MCF 10A (cell line): ENCODE data around the gene LCP2. TPM values are rescaled to one million over a fixed set of nuclear protein-coding genes. Genes with fewer than 3 reads are reported as not detected.

Source experiments
- BruUV-seq: library from RNA; stranded (reverse); fragments of 400-500 nt; replicated peaks from 2 replicates; lab custom pipeline; 2021; lab: Mats Ljungman, UMichigan
- CTCF ChIA-PET: fragments of 300-600 bp; sonication (Branson Sonifier 250); formaldehyde crosslinking; extraction: SDS; loops from one replicate; lab custom pipeline; 2021; ENCODE audit warnings: antibody characterized with exemption, inconsistent platforms; lab: Yijun Ruan, JAX
- POLR2A ChIA-PET: fragments of 300-600, 350-650 bp; sonication (Branson Sonifier 250); formaldehyde crosslinking; extraction: SDS; loops from one replicate; lab custom pipeline; 2020; ENCODE audit warnings: antibody characterized with exemption, inconsistent platforms; lab: Yijun Ruan, JAX
- DNase-seq: peaks from one replicate; pipeline ENCODE4 v3.0.0-alpha.2; 2018; ENCODE audit not compliant: unreplicated experiment
- H3K27ac Mint-ChIP-seq: one replicate; pipeline ENCODE4 v1.8.0; 2022; ENCODE audit warnings: mild to moderate bottlenecking, low read depth, mixed read lengths; ENCODE audit not compliant: unreplicated experiment
- H3K27me3 Mint-ChIP-seq: one replicate; pipeline ENCODE4 v1.8.0; 2022; ENCODE audit warnings: mixed read lengths; ENCODE audit not compliant: insufficient read depth, unreplicated experiment
- H3K36me3 Mint-ChIP-seq: one replicate; pipeline ENCODE4 v1.8.0; 2022; ENCODE audit warnings: mild to moderate bottlenecking, moderate library complexity, mixed read lengths; ENCODE audit not compliant: insufficient read depth, unreplicated experiment
- H3K4me1 Mint-ChIP-seq: one replicate; pipeline ENCODE4 v1.8.0; 2022; ENCODE audit warnings: mixed read lengths; ENCODE audit not compliant: insufficient read depth, unreplicated experiment
- H3K4me3 Mint-ChIP-seq: one replicate; pipeline ENCODE4 v1.8.0; 2022; ENCODE audit warnings: mild to moderate bottlenecking, moderate library complexity, mixed read lengths; ENCODE audit not compliant: unreplicated experiment
- H3K9me3 Mint-ChIP-seq: one replicate; pipeline ENCODE4 v1.8.0; 2022; ENCODE audit warnings: mixed read lengths; ENCODE audit not compliant: unreplicated experiment
- CTCF ChIP-seq: fragments of 200-600 bp; IDR thresholded peaks from one replicate; pipeline ENCODE4 v1.8.0; 2022; ENCODE audit warnings: antibody characterized with exemption, mild to moderate bottlenecking; ENCODE audit not compliant: unreplicated experiment
- intact Hi-C: fragments of 100-400 bp; cut with micrococcal nuclease; formaldehyde crosslinking; loops from 2 replicates; pipeline ENCODE4 v1.14.1; 2022
- total RNA-seq: library from RNA; stranded (reverse); gene quantifications from 2 replicates; pipeline ENCODE4 v1.2.3, GENCODE V29; 2022

Gene LCP2
- total RNA-seq, 1 experiment from 2014 or later: not detected

- peaks cover 6% of the 10 kb centered on the region for H3K4me1 Mint-ChIP-seq
- no TSS peak for BruUV-seq
- no peaks in the 10 kb centered on the region for H3K36me3 Mint-ChIP-seq
- CTCF ChIA-PET: interaction anchor here (0.5 to 6.0 kb wide), 61 partner anchors 8 to 962 kb away, joined by 3 to 221 read pairs (median 5); partner anchors contain the start of gene LCP2
- no peak overlapping the region for H3K4me3 Mint-ChIP-seq
- no peak for TF ChIP-seq CTCF
- no peaks in the 10 kb centered on the region for H3K9me3 Mint-ChIP-seq
- intact Hi-C loops: no loop called here
- no peak overlapping the region for H3K27ac Mint-ChIP-seq
- peaks cover 51% of the 10 kb centered on the region for H3K27me3 Mint-ChIP-seq
- no peak for DNase-seq
- POLR2A ChIA-PET: interaction anchor here (0.6 to 1.9 kb wide), 2 partner anchors 16 to 143 kb away, joined by 5 to 7 read pairs; no protein-coding TSS in a partner anchor
Measured at GRCh38 chr5:170266570-170267381, 30.8 kb downstream of the LCP2 start.

- no peak for TF ChIP-seq CTCF
- intact Hi-C loops: no loop called here
- Mint-ChIP-seq H3K36me3 (peaks cover 6% of the 10 kb centered on the region), H3K9me3 (no peaks in the 10 kb centered on the region), H3K27me3 (peaks cover 51% of the 10 kb centered on the region), H3K4me3 (no peak overlapping the region), H3K27ac (no peak overlapping the region), H3K4me1 (peaks cover 6% of the 10 kb centered on the region)
- DNase-seq: no peak
- no TSS peak for BruUV-seq
- POLR2A ChIA-PET: interaction anchor here (0.7 to 1.9 kb wide), 2 partner anchors 14 to 162 kb away, joined by 3 to 7 read pairs; no protein-coding TSS in a partner anchor
- CTCF ChIA-PET: interaction anchor here (0.5 to 6.0 kb wide), 16 partner anchors 10 to 368 kb away, joined by 3 to 221 read pairs (median 12); no protein-coding TSS in a partner anchor
Measured at GRCh38 chr5:170265522-170265921, 32.1 kb downstream of the LCP2 start.

- no peaks in the 10 kb centered on the region for H3K9me3 Mint-ChIP-seq
- no peak overlapping the region for H3K27ac Mint-ChIP-seq
- H3K4me1 Mint-ChIP-seq: peaks cover 6% of the 10 kb centered on the region
- DNase-seq: no peak
- ChIA-PET CTCF (interaction anchor here (1.0 to 6.0 kb wide), 2 partner anchors 158 to 170 kb away, joined by 3 to 221 read pairs; no protein-coding TSS in a partner anchor), POLR2A (no interaction called here)
- H3K27me3 Mint-ChIP-seq: peaks cover 51% of the 10 kb centered on the region
- H3K36me3 Mint-ChIP-seq: peaks cover 6% of the 10 kb centered on the region
- TF ChIP-seq CTCF: no peak
- intact Hi-C loops: no loop called here
- no TSS peak for BruUV-seq
- H3K4me3 Mint-ChIP-seq: no peak overlapping the region
Measured at GRCh38 chr5:170263906-170264305, 33.7 kb downstream of the LCP2 start.
